A673 (cell line): Measurements from ENCODE around the gene OR4K2. TPM values are rescaled to one million over a fixed set of nuclear protein-coding genes. Genes with fewer than 3 reads are reported as not detected.
"Not testable (repeated sequence)": the region's sequence is repeated elsewhere in the genome, so short reads cannot be mapped to it uniquely, and the experiment has no call there.

Experiments
- BruUV-seq: library from RNA; stranded (reverse); fragments of 400-500 nt; replicated peaks from 2 replicates; lab custom pipeline; 2021; lab: Mats Ljungman, UMichigan
- CTCF ChIA-PET: fragments of 300-600 bp; sonication (Branson Sonifier 250); formaldehyde crosslinking; loops from one replicate; lab custom pipeline; 2022; ENCODE audit warnings: antibody characterized with exemption; lab: Charles Lee
- POLR2A ChIA-PET: fragments of 300-600 bp; sonication (Branson Sonifier 250); formaldehyde crosslinking; loops from one replicate; lab custom pipeline; 2022; ENCODE audit warnings: antibody characterized with exemption; ENCODE audit not compliant: low non-redundant PET; lab: Charles Lee
- DNase-seq: peaks from one replicate; pipeline ENCODE4 v3.0.0-alpha.2; 2015; ENCODE audit warnings: low spot score
- H3K27ac ChIP-seq: fragments of 200-600 bp; sonication (generic); 2 replicates; pipeline ENCODE4 v1.5.1; 2016; ENCODE audit warnings: mixed run types, low read depth, mild to moderate bottlenecking, mixed read lengths, antibody characterized with exemption, low read length; ENCODE audit not compliant: poor library complexity, severe bottlenecking
- H3K27me3 ChIP-seq: fragments of 200-600 bp; sonication (generic); replicated peaks from 2 replicates; pipeline ENCODE4 v1.6.1; 2017; ENCODE audit warnings: mixed run types, low read depth, mild to moderate bottlenecking, mixed read lengths, antibody characterized with exemption, low read length; ENCODE audit not compliant: insufficient read depth, poor library complexity
- H3K36me3 ChIP-seq: fragments of 200-600 bp; sonication (generic); 2 replicates; pipeline ENCODE4 v1.6.1; 2016; ENCODE audit warnings: mixed run types, mild to moderate bottlenecking, mixed read lengths, antibody characterized with exemption, low read length; ENCODE audit not compliant: insufficient read depth, poor library complexity, severe bottlenecking
- H3K4me1 ChIP-seq: fragments of 200-600 bp; sonication (generic); 2 replicates; pipeline ENCODE4 v1.6.1; 2017; ENCODE audit warnings: mixed run types, mild to moderate bottlenecking, mixed read lengths, antibody characterized with exemption, low read length; ENCODE audit not compliant: insufficient read depth, poor library complexity, severe bottlenecking
- H3K4me3 ChIP-seq: fragments of 200-600 bp; sonication (generic); 2 replicates; pipeline ENCODE4 v1.5.1; 2016; ENCODE audit warnings: low read depth, mixed run types, mild to moderate bottlenecking, mixed read lengths, low read length; ENCODE audit not compliant: poor library complexity, severe bottlenecking
- H3K9me3 ChIP-seq: fragments of 200-600 bp; sonication (generic); 2 replicates; pipeline ENCODE4 v1.6.1; 2016; ENCODE audit warnings: mixed run types, low read depth, mild to moderate bottlenecking, mixed read lengths, antibody characterized with exemption, low read length; ENCODE audit not compliant: poor library complexity, severe bottlenecking
- EZH2 ChIP-seq: fragments of 200-600 bp; sonication (generic); IDR thresholded peaks from 2 replicates; pipeline ENCODE4 v1.6.1; 2017; ENCODE audit warnings: borderline replicate concordance, low read depth, mild to moderate bottlenecking, mixed read lengths, antibody characterized with exemption, low read length; ENCODE audit not compliant: poor library complexity, severe bottlenecking
- intact Hi-C: fragments of 100-400 bp; cut with micrococcal nuclease; formaldehyde crosslinking; loops from one replicate; pipeline ENCODE4 v1.10.0; 2022; ENCODE audit not compliant: unreplicated experiment
- total RNA-seq: library from RNA; stranded (reverse); gene quantifications from 2 replicates; pipeline ENCODE4 v1.2.3, GENCODE V29; 2021
- TF ChIP-seq, protein P1 (sequence below): fragments of 300-800, 200-600 bp; sonication (generic); conservative IDR thresholded peaks from 2 replicates; pipeline ENCODE4 v1.5.1; 2017; ENCODE audit warnings: low read depth, mild to moderate bottlenecking, antibody characterized with exemption, low read length, moderate library complexity, mixed read lengths

The OR4K2 gene
- total RNA-seq, 1 experiment from 2014 or later = not detected

DNA sequence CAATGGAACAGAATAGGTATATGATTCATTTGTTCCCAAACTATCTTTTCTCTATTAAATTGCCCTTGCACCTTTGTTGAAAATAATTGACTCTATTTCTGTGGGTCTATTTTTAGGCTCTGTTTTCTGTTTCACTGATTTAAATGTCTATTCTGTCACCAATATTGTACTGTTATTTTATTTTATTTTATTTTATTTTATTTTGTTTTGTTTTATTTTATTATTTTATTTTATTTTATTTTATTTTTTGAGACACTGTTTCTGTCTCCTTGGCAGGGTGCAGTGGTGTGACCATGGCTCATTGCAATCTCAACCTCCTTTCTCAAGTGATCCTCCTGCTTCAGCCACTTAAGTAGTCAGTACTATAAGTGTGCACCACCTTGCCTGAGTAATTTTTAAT is 36.5 kb upstream of the OR4K2 start:
- DNase-seq = no peak
- Histone ChIP-seq H3K36me3 (no peaks in the 10 kb centered on the region), H3K4me1 (no peaks in the 10 kb centered on the region), H3K4me3 (no peak overlapping the region), H3K27ac (no peak overlapping the region), H3K27me3 (no peaks in the 10 kb centered on the region), H3K9me3 (peaks cover 18% of the 10 kb centered on the region)
- BruUV-seq = no TSS peak
- ChIA-PET CTCF (no interaction called here), POLR2A (no interaction called here)
- intact Hi-C loops = no loop called here
- no peak for TF ChIP-seq EZH2
- TF ChIP-seq, protein P1, sequence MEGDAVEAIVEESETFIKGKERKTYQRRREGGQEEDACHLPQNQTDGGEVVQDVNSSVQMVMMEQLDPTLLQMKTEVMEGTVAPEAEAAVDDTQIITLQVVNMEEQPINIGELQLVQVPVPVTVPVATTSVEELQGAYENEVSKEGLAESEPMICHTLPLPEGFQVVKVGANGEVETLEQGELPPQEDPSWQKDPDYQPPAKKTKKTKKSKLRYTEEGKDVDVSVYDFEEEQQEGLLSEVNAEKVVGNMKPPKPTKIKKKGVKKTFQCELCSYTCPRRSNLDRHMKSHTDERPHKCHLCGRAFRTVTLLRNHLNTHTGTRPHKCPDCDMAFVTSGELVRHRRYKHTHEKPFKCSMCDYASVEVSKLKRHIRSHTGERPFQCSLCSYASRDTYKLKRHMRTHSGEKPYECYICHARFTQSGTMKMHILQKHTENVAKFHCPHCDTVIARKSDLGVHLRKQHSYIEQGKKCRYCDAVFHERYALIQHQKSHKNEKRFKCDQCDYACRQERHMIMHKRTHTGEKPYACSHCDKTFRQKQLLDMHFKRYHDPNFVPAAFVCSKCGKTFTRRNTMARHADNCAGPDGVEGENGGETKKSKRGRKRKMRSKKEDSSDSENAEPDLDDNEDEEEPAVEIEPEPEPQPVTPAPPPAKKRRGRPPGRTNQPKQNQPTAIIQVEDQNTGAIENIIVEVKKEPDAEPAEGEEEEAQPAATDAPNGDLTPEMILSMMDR = no peak

DNA sequence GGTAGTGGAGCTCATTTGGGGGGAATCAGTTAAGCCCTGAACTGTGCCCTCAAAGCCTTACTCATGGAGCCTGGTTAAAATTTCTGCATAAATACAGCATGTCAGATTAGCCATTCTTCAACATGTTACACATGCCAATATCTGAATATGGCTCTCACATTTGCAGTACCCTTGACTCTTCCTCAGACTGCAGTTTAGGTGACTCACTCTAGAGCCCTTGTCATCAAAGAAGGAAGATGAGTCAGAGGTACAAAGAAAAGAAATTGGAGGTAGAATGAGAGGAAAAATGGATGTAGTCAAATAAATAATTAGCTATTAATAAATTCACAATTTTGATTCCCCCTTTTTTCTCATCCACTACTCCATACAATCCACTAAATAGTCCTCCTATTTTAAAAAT is 23.6 kb upstream of the OR4K2 start:
- Histone ChIP-seq H3K4me3 (no peak overlapping the region), H3K36me3 (no peaks in the 10 kb centered on the region), H3K9me3 (peaks cover 17% of the 10 kb centered on the region), H3K4me1 (no peaks in the 10 kb centered on the region), H3K27ac (no peak overlapping the region), H3K27me3 (no peaks in the 10 kb centered on the region)
- BruUV-seq = no TSS peak
- ChIA-PET POLR2A (no interaction called here), CTCF (no interaction called here)
- DNase-seq = no peak
- intact Hi-C loops = no loop called here
- no peak for TF ChIP-seq EZH2
- TF ChIP-seq, protein P1 = no peak

DNA sequence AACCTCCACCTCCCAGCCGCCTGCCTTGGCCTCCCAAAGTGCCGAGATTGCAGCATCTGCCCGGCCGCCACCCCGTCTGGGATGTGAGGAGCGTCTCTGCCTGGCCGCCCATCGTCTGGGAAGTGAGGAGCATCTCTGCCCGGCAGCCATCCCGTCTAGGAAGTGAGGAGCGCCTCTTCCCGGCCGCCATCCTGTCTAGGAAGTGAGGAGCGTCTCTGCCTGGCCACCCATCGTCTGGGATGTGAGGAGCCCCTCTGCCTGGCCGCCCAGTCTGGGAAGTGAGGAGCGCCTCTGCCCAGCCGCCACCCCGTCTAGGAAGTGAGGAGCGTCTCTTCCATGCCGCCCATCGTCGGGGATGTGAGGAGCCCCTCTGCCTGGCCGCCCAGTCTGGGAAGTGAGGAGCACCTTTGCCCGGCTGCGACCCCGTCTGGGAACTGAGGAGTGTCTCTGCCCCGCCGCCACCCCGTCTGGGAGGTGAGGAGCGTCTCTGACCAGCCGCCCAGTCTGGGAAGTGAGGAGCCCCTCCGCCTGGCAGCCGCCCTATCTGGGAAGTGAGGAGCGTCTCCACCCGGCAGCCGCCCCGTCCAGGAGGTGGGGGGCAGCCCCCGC is 8.8 kb upstream of the OR4K2 start:
- H3K36me3 ChIP-seq, CTCF ChIA-PET, intact Hi-C loops, H3K4me3 ChIP-seq, POLR2A ChIA-PET, H3K27ac ChIP-seq, H3K4me1 ChIP-seq, H3K27me3 ChIP-seq, H3K9me3 ChIP-seq, BruUV-seq, DNase-seq: not testable (repeated sequence)

DNA sequence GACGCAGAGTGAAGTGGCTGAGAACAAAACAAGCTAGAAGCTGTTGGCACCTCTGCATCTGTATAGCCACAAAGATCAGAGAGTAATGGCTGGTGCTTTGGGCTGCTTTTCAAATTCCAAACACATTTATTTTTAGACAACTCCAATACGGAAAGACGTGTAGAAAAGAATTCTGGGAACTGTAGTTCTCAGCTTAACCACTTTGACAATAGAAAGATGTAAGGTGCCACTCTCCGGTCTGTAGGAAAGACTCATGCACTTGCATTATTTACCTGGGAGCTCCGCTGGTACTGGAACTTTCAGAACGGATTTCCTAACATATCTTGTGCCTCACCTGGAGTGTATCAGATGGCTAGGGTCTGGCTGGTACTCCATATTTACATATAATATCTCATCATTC is 1.8 kb upstream of the OR4K2 start:
- TF ChIP-seq, protein P1 = no peak
- no peak for TF ChIP-seq EZH2
- ChIA-PET CTCF (no interaction called here), POLR2A (no interaction called here)
- Histone ChIP-seq H3K4me1 (no peaks in the 10 kb centered on the region), H3K36me3 (no peaks in the 10 kb centered on the region), H3K4me3 (no peak overlapping the region), H3K27me3 (no peaks in the 10 kb centered on the region), H3K27ac (no peak overlapping the region), H3K9me3 (peaks cover 7% of the 10 kb centered on the region)
- intact Hi-C loops = no loop called here
- no TSS peak for BruUV-seq
- DNase-seq = no peak
